GM20431 (cell line): Measurements from ENCODE around the gene KCND1.

Experiments used
- in situ Hi-C: fragments of 300-500 bp; cut with MseI, MboI; formaldehyde crosslinking; loops from one replicate; pipeline ENCODE4 v1.15.0; 2020; ENCODE audit warnings: low sequenced_read_pairs; ENCODE audit not compliant: unreplicated experiment

Gene KCND1

DNA sequence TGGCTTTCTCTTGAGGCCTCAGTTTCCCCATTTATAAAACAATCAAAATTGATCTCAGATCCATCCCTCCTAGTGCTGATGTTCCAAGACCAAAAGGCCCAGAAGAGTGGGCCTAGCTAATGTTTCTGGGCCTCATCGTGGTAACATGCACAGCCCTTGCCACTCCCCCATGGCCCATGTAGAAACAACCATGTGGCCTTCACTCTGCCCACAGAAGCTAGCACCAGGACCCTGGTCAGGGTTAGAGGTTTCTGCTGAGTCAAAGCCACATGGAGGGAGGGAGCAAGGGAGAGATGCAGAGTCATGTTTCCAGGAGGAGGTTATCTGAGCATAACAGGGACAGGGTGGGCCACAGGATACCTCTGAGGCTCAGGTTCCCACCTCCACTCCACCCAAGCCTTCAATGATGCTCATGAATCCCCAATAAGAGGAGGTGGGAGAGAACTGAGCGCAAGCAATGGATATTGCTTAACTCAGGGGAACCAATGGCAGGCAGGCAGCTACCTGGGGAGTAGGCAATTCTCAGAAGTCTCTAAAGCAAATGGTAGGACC lies 31.2 kb downstream of the KCND1 start:
- in situ Hi-C loops, result no loop called here

DNA sequence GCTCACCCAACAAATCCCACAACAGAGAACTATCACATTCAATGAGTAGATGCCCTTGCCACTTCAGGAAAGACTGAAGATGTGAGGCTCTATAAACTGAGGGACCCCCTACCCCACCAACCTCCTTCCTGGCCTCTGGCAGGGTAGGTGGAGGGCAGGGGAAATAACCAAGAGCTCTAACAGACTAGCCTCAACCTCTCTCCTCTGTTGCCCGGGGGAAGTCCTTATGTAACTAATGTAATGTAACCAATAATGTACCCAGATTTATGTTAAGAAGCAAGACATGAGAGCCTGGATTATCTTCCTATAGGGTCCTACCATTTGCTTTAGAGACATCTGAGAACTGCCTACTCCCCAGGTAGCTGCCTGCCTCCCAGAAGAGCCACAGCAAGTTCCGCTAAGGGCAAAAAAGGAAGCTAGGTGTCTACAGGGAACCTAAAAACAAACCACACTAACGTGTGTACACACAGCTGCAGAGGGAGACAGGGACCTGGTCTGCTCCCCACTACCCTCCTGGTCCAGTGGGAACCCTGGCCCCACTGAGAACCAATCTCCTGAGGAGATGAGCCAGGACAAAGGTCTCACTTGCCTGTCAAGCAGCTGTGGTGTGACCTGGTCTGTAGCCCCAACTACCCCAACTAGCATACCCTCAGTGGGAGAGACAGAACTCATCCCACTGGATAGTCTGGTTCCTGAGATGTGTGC lies 32.0 kb downstream of the KCND1 start:
- in situ Hi-C loops, result no loop called here

DNA sequence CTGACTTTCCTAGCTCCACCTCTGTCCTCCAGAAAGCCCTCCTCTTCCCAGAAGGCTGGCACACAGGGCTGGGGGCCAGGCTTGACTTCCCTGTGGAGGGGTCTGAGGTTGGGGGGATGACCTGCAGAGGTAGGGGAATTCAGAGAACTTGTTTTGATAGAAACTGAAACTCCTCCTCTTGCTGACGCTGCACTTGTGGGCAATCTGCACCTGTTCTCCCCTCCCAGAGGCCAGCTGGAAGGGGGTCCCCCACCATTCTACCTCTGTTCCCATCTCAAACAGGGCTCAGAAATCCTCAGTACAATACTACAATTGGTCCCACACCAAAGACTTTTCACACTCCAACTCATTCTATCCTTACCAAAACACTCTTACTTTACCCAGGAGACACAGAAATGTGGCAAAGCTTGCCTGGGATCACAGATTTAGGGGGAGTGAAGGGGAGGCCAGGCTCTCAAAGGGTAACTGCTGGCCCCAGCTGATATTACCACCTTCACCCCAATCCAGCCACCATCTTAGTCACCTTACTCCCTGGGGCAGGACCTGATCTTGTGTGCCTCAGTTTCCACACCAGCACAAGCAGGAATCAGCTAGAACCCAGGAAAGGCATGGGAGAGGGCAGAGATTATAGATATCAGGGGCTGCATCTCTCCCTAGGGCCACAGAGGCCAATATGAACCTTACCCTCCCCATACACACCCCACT lies 32.8 kb downstream of the KCND1 start:
- in situ Hi-C loops, result no loop called here

DNA sequence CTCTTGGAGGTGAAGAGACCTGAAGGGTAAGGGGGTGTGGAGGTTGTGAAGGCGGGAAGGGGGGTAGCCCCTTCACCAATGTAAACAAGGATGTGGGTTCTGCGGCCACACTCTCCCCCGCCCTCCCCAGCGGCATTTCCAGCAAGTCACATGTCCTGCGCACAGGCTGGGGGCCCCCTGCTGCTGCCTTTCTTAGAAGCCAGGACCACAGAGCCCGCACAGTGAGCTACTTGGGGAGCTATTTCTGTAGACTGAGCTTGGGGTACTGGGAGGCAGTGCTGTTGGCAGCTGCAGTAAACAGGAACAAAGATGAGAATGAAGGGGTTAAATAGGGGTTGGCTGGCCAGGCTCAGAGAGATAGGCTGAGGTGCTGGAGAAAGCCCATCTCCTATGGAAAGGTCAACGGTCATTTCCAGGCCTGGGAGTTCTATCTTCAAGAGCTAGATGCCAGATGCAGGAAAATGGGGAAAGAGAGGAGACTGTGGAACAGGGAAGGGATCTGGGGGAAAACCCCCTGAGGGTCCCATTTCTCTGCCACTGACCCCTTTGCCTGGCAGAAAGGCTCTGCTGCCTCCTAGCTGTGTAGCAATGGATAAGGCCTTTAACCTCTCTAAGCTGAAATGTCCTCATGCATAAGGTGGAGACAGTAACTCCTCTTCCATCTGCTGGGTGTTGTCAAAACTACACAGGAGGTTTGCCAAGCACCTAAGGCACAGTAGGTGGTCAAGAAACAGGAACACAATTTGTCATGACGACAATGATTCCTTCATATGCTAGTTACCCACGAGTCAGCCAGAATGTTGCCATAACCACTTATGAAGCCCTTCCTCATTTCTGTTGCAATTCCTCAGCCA lies 34.4 kb downstream of the KCND1 start:
- in situ Hi-C loops, result no loop called here

DNA sequence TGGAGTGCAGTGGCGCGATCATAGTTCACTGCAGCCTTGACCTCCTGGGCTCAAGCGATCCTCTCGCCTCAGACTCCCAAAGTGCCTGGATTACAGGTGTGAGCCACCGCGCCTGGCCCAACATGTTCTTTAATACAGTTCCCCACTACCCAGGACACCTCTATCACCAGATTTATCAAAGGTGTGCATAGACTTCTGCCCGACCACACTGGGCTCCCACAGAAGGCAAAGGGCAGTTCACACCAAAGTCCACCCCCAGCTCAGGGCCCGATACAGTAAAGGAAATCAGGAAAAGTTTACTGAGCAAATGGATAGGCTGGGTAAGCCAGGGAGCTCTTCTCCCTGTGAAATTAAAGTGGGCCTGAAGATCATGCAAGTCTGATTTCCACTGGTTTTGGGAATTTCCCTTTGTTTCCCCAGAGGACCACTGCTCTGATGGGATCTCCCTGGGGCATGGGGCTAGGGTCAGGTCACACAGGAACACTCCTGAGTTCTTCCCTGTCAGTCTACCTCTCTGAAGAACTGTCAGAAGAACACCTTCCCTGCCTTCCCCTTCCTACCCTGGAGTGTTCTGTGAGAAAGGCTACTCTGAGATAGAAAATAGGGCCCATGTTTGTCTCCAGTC lies 35.1 kb downstream of the KCND1 start:
- in situ Hi-C loops, result no loop called here

DNA sequence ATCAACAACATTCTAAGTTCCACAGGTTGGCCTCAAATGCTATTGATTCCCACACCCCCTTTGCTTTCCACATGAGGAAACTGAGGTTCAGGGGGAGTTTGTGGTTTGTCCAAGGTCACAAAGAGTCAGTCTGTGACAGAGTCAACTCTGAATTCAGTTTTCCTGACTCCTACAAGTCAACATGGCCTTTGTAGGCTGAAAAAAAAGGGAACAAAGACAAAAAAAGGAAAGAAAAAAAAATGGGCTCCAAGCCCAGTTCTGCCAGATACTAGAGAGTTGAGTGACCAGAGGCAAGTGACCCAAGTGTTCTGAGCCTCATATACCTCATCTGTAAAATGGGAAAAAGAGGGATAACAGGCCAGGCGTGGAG lies 36.4 kb downstream of the KCND1 start:
- in situ Hi-C loops, result no loop called here

DNA sequence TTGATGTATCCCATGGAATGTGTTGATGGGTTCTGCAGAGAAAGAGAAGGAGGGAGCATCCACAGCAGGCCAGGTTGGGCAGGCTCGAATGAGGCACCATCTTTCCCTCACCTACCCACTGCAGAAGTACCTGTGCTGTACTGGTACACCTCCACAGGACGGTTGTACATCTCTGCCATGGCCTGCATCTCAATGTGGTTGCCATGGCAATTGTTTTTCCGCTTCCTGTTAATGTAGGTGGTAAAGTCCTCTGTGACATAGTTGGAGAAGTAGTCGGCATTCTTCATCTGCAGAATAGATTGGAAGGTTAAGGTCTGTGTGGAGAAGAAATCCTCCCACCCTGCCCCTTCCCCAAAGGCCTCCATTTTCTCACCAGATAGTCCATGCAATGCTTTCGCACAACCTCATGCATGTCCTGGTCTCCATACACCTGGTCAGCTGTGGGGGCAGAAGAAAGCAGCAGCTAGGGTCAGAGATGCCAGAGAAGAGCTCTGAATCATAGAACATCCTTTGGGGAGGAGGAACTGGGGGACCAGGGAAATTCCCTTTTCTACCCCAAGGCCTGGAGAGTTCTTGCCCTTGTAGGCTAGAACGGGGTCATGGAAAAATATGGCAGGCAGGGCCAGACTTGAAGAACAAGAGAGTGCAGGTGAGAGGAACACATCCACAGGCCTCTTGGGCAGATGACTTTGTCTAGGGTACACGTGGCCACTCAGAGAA lies 36.9 kb downstream of the KCND1 start:
- in situ Hi-C loops, result no loop called here

DNA sequence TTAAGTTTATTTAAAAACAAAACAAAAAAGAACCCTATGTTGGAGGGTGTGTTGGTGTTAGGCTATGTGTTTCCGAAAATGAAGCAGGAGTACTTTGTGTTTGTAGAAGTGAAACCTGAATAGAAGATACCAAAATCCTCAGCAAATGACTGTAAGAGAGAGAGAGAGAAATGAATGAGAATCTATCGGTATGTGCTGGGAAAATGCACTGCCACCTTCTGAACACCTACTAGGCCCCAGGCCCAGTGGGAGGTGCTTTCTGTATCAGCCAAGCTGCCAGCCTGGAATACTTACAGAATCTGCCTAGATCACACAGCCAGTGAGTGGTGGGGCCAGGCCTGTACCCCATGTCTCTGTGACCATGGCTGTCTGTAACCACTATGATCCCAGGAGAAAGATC lies 37.9 kb downstream of the KCND1 start:
- in situ Hi-C loops, result no loop called here

DNA sequence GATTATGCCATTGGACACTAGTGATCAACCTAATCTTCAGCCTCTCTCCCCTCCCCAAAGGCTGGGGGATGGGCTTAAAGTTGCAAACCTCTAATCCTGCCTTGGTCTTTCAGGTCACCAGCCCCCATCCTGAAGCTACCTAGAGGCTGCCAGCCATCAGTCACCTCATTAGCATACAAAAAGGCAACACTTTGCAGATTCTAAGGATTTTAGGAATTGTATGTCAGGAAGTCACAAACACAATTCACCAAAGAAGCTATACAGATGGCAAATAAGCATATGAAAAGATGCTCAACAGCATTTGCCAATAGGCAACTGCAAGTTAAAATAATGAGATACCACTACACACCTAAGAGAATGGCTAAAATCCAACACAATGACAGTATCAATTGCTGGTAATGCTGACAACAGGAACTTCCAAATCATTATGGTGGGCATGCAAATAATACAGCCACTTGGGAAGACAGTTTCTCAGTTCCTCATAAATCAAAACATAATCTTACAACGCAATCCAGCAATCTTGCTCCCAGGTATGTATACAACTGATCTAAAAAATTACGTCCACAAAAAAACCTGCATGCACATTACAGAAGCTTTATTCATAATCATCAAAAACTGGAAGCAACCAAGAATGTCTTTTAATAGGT lies 43.8 kb downstream of the KCND1 start:
- in situ Hi-C loops, result no loop called here

DNA sequence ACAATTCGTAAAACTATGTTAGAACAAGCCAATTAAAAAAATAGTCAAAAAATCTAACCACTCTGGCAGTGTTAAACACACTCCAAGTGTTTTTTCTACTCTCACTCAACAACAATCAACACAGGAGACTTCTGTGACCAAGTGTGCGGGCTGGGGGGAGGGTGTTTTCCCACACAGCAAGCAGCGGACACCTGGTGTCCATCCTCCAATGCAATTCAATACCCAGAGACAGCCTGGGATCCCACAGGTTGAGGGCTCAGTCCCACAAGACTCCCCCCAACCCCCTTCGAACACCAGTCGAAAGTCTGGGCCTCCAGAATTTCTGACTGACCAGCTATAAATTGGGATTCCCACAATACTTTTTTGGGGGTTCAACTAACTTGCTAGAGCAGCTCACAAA lies 44.5 kb downstream of the KCND1 start:
- in situ Hi-C loops, result no loop called here

DNA sequence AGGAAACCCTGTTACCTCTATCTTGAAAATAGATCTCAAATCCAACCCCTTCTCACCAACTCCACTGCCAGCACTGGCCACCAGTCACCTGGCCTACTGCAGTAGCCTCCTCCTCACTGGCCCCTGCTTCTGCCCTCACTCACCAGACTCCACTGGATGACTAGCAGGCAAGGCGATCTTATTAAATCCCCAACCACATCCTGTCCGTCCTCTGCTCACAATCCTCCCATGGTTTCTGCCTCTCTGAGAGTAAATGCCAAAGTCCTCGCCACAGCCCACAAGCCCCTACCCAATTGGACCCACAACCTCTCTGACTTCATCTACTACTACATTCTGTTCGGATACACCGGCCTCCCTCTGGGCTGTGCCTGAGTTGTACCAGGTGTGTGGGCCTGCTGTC lies 47.4 kb downstream of the KCND1 start:
- in situ Hi-C loops, result no loop called here

DNA sequence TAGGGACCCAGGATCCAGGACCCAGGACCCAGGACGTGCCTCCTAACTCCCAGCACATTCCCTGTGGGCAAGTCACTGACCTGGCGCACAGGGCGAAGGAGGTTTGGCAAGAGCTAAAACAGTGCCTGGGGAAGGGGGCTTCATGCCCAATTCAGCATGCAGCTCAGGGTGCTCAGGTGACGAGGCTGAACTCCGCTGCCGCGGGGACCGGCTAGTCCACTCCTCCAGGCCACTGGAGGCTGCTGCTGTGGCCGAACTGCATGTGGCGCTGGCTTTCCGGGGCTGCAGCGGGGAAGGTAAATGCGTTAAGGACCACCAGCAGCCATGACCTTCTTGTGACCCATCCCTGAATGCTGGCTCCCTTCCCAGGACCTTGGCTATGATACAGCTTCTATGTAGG lies 47.9 kb downstream of the KCND1 start:
- in situ Hi-C loops, result no loop called here

DNA sequence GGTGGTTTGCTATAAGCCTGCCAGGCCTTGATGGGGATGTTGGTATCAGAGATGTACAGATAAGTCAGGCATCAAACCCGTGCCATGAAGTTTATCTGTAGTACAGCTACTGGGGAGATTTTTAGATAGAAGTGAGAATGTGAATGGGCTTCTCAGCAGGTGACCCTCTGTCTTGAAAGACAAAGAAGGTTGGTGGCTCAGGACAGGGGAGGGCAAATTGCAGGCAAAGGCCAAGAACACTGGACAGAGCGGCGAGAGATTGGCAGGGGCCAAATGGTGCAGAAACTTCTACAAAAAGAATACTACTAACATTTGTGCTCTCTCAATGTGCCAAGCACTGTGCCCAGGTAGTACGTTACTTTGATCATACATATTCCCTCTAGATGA lies 50.9 kb downstream of the KCND1 start:
- in situ Hi-C loops, result no loop called here

DNA sequence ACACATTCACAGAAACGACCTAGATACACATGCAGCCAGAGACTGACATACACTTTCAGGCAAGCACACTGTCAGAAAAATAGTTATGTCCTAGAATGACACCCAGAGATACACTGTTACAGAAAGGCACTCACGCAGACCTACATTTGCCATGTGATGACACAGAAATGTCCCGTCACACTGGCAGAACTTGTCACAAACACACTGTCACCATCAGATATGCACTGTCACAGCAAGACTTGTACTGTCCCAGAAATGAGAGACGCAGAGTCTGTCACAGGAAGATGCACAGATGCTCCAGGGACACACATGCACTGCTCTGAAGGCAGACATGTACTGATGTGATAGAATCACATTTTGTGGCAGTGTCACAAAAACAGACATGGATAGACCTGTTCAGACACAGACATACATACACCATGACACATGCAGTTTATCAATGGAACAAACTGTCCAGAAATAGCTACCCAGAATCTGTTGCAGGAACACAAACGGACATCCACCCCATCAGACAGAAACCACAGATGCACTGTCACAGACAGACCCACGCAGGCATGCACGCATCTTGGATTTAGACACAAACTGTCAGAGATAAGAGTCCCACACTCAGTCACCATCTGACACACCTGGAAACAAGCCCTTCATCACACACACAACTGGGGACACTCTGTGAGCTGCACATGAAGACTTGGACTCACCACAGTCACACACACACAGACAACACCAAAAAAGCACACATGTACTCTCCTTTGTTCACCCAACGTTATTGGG lies 51.5 kb downstream of the KCND1 start:
- in situ Hi-C loops, result no loop called here

DNA sequence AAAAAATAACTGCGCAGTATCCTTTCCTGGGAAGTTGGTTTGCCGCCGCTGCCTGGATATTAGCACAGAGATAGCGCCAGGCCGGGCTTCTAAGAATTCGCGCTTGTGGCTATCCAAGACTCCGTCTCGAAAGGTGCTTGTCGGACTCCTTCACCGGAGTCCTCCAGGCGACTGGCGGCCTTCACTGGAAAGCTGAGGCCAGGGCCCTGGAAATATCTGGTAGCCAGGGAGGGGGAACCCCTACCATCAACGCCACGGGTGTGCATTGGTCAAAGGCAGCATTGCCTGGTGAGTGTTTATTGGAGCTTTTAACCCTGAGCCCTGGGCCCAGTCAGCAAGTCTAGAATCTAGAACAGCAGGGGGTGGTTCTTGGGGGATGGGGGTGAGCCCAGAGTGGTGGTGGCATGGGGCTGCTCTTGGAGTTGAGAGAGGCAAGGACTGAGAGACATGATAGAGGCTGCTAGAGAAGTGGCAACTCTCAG lies 52.2 kb downstream of the KCND1 start:
- in situ Hi-C loops, result no loop called here

DNA sequence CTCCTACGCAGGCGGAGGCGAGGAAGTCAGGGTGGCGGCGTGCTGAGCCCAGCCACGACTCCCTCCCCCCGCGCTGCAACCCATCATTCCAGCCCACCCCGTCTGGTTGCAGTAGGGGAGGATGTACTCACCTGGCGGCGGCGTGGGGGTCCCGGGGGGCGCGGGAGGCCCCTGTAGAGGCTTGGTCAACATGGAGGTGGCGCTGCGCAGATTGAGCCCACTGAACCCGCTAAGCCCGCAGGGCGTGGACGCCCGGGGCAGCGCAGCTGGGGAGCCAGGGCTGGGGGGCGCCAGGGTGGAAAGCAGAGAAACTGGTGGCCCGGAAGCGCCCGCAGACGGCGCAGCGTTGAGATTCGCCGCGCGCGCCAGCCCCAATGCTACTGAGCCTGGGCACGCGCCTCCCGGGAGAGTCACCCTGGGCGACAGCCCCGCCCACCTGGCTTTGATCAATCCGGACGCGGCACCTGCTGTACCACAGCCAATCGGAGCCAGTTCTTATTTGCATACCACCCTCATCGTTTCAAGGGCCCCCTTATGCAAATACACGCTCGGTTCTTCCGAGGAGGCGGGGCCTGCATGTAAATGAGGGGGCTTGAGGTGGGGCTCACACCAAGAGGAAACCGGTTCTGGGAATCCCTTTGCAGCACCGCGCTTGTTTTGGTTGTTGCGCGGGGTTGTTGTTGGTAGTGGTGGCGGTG lies 52.9 kb downstream of the KCND1 start, which contains the start of gene PIM2:
TSS of gene PIM2 (minus strand) at position 382 of the 698 bp plus-strand sequence. CDS start at position 192, 190 bp downstream.
- in situ Hi-C loops, result no loop called here

DNA sequence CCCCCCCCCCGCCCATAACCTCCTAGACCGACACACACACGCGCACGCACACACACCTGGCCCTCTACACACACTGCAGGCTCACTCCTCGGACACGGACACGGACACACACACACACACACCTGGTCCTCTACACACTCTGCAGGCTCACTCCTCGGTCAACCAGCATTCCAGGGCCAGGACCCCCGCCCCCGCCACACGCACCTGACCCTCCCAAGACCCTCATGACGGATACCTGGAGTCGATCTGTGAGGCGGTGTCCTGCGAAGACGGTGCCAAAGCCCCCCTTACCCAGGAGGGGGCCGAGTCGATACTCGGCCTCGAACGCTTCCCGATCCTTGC lies 53.4 kb downstream of the KCND1 start:
- in situ Hi-C loops, result no loop called here
